A549 (cell line): ENCODE data around the gene PARP15.

ENCODE experiments used
- CBX8 ChIP-seq: fragments of 200-600 bp; sonication (generic); IDR thresholded peaks from 2 replicates; pipeline ENCODE4 v1.6.1; 2016
- EP300 ChIP-seq, 2 experiments: fragments of >200 bp; sonication (Bioruptor Twin); formaldehyde crosslinking; IDR thresholded peaks; 2 replicates in 1 of 2; 3 replicates in 1 of 2; pipeline ENCODE4 v1.6.1; 2016 to 2017
- PHF8 ChIP-seq: fragments of 200-600 bp; sonication (generic); IDR thresholded peaks from 2 replicates; pipeline ENCODE4 v1.6.1; 2016; ENCODE audit warnings: low read depth, mild to moderate bottlenecking, antibody characterized with exemption, moderate library complexity, borderline replicate concordance
- POLR2A ChIP-seq: IDR thresholded peaks from 2 replicates; pipeline ENCODE4 v1.6.1; 2012; ENCODE audit warnings: mild to moderate bottlenecking, low read length
- POLR2AphosphoS2 ChIP-seq: conservative IDR thresholded peaks from 2 replicates; pipeline ENCODE4 v1.6.1; 2012; ENCODE audit warnings: low read length, improper control_type of control experiment, inconsistent platforms
- ZSCAN20 ChIP-seq: fragments of 250-450 bp; sonication (Bioruptor Pico); IDR thresholded peaks from 2 replicates; pipeline ENCODE4 v1.8.0; 2022; ENCODE audit warnings: mild to moderate bottlenecking, moderate library complexity
- TF ChIP-seq, protein P1 (sequence below): fragments of >200 bp; sonication (Bioruptor Twin); formaldehyde crosslinking; IDR thresholded peaks from 3 replicates; pipeline ENCODE4 v1.5.1; 2016
- TF ChIP-seq, protein P2 (sequence below): IDR thresholded peaks from 2 replicates; pipeline ENCODE4 v1.6.1; 2012; ENCODE audit warnings: low read depth, borderline replicate concordance

DNA sequence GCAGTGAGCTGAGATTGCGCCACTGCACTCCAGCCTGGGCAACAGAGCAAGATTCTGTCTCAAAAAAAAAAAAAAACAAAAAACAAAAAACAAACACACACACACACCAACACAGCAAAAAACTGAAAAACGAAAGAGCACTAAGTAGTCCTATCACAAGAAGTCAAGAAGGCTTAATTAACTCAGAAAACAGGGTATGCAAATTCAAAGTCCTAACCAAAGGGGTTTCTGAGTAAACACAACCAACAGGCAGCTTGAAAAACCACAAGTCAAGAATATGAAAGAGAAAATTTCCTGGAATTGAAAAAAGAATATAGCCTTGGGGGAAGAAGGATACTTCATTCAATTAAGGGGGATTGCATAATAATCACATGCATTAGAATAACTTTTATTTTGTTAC is 65.5 kb downstream of the PARP15 start:
- TF ChIP-seq, protein P1, sequence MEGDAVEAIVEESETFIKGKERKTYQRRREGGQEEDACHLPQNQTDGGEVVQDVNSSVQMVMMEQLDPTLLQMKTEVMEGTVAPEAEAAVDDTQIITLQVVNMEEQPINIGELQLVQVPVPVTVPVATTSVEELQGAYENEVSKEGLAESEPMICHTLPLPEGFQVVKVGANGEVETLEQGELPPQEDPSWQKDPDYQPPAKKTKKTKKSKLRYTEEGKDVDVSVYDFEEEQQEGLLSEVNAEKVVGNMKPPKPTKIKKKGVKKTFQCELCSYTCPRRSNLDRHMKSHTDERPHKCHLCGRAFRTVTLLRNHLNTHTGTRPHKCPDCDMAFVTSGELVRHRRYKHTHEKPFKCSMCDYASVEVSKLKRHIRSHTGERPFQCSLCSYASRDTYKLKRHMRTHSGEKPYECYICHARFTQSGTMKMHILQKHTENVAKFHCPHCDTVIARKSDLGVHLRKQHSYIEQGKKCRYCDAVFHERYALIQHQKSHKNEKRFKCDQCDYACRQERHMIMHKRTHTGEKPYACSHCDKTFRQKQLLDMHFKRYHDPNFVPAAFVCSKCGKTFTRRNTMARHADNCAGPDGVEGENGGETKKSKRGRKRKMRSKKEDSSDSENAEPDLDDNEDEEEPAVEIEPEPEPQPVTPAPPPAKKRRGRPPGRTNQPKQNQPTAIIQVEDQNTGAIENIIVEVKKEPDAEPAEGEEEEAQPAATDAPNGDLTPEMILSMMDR: no peak
- no peak for TF ChIP-seq POLR2AphosphoS2
- TF ChIP-seq, protein P2, sequence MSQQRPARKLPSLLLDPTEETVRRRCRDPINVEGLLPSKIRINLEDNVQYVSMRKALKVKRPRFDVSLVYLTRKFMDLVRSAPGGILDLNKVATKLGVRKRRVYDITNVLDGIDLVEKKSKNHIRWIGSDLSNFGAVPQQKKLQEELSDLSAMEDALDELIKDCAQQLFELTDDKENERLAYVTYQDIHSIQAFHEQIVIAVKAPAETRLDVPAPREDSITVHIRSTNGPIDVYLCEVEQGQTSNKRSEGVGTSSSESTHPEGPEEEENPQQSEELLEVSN: no peak
- no peak for TF ChIP-seq EP300 (IDR thresholded peaks at IDR 0.05)
- no peak for TF ChIP-seq PHF8
- TF ChIP-seq ZSCAN20 (CRISPR knock-in tag): no peak
- no peak for TF ChIP-seq POLR2A
- no peak for TF ChIP-seq CBX8
